Bronchial epithelial cell (primary cell): ENCODE data around the gene RGMA. TPM values are rescaled to one million over a fixed set of nuclear protein-coding genes. Genes with fewer than 3 reads are reported as not detected.

Experiments used
- DNase-seq: peaks from one replicate; pipeline ENCODE4 v3.0.0-alpha.2; 2010; ENCODE audit warnings: low read depth
- FAIRE-seq: peaks from 2 replicates; lab custom pipeline; 2011; peaks lifted over from hg19 to GRCh38; lab: Jason Lieb, UNC
- H3K27me3 ChIP-seq: 2 replicates; pipeline ENCODE4 v1.5.1; 2011; ENCODE audit warnings: low read length; ENCODE audit not compliant: control insufficient read depth, insufficient read depth
- H3K36me3 ChIP-seq: 2 replicates; pipeline ENCODE4 v1.5.1; 2011; ENCODE audit warnings: low read length; ENCODE audit not compliant: control insufficient read depth, insufficient read depth
- H3K4me3 ChIP-seq: 2 replicates; pipeline ENCODE4 v1.5.1; 2011; ENCODE audit warnings: mild to moderate bottlenecking, low read depth, low read length, control low read depth
- CTCF ChIP-seq: IDR thresholded peaks from 2 replicates; pipeline ENCODE4 v1.5.1; 2011; ENCODE audit warnings: mild to moderate bottlenecking, moderate library complexity, low read length, control low read depth, inconsistent platforms; ENCODE audit not compliant: insufficient read depth, severe bottlenecking
- total RNA-seq: library from RNA; depleted of rRNA; stranded (reverse); fragments of >200 nt; gene quantifications from 2 replicates; pipeline ENCODE4 v1.2.1, GENCODE V29; 2014

The RGMA gene
- total RNA-seq, 1 donor from 2014 or later = 0.53 TPM

- H3K4me3 ChIP-seq = no peak overlapping the region
- DNase-seq = no peak
- no peak for TF ChIP-seq CTCF
- H3K36me3 ChIP-seq = no peaks in the 10 kb centered on the region
- FAIRE-seq = no peak
- peaks cover 5% of the 10 kb centered on the region for H3K27me3 ChIP-seq
Observed at GRCh38 chr15:93049914-93050578, 39.0 kb downstream of the RGMA start.

- no peak for TF ChIP-seq CTCF
- H3K36me3 ChIP-seq = no peaks in the 10 kb centered on the region
Observed at GRCh38 chr15:93049233-93049632, 39.8 kb downstream of the RGMA start.

GRCh38 chr15:93048759-93049161 lies 40.3 kb downstream of the RGMA start:
- H3K4me3 ChIP-seq = no peak overlapping the region
- FAIRE-seq (no peak), DNase-seq (peak; percentile 78)
- no peaks in the 10 kb centered on the region for H3K36me3 ChIP-seq
- H3K27me3 ChIP-seq = peaks cover 5% of the 10 kb centered on the region
- TF ChIP-seq CTCF = no peak

More at GRCh38 chr15:93049233-93049632, 39.8 kb downstream of the RGMA start:
- DNase-seq = no peak
- Histone ChIP-seq H3K27me3 (peaks cover 5% of the 10 kb centered on the region), H3K4me3 (no peak overlapping the region)
- no peak for FAIRE-seq

GRCh38 chr15:93048426-93048721 lies 40.6 kb downstream of the RGMA start:
- TF ChIP-seq CTCF = no peak
- FAIRE-seq = no peak
- no peaks in the 10 kb centered on the region for H3K36me3 ChIP-seq
- H3K27me3 ChIP-seq = peaks cover 5% of the 10 kb centered on the region
- no peak overlapping the region for H3K4me3 ChIP-seq
- no peak for DNase-seq

- Histone ChIP-seq H3K27me3 (peaks cover 5% of the 10 kb centered on the region), H3K4me3 (no peak overlapping the region), H3K36me3 (no peaks in the 10 kb centered on the region)
- FAIRE-seq (no peak), DNase-seq (no peak)
- TF ChIP-seq CTCF = no peak
Observed at GRCh38 chr15:93047621-93048425, 41.2 kb downstream of the RGMA start.

- FAIRE-seq = no peak
- Histone ChIP-seq H3K27me3 (peaks cover 5% of the 10 kb centered on the region), H3K36me3 (no peaks in the 10 kb centered on the region)
Observed at GRCh38 chr15:93046721-93047120, 42.3 kb downstream of the RGMA start.

More at GRCh38 chr15:93046721-93047120, 42.3 kb downstream of the RGMA start:
- DNase-seq = no peak
- H3K4me3 ChIP-seq = no peak overlapping the region
- no peak for TF ChIP-seq CTCF
